NCI-H1048 (cell line): ENCODE data around the gene SLC25A19.

Experiments used
- DNase-seq: peaks from one replicate; lab custom pipeline; 2025; lab: John Stamatoyannopoulos, UW

Gene SLC25A19

GRCh38 chr17:75289115-75289831 is at the start of gene SLC25A19:
Gene SLC25A19, minus strand, starts transcription at chr17:75289433. Its CDS starts 2,669 bp downstream, at chr17:75286764.
- DNase-seq: peak; percentile 94

- DNase-seq: no peak
These were observed 49.1 kb upstream of the SLC25A19 start for GRCh38 chr17:75338335-75338734.

GRCh38 chr17:75335315-75335714 is 46.1 kb upstream of the SLC25A19 start:
- no peak for DNase-seq

- DNase-seq: no peak
These were observed 45.5 kb upstream of the SLC25A19 start for GRCh38 chr17:75334723-75335122.

GRCh38 chr17:75331671-75332070 is 42.4 kb upstream of the SLC25A19 start:
- DNase-seq: no peak

- DNase-seq: no peak
These were observed 38.5 kb upstream of the SLC25A19 start for GRCh38 chr17:75327757-75328156.

GRCh38 chr17:75326226-75326848 is 37.1 kb upstream of the SLC25A19 start:
- DNase-seq: no peak

GRCh38 chr17:75325827-75326225 is 36.6 kb upstream of the SLC25A19 start:
- no peak for DNase-seq

GRCh38 chr17:75325348-75325747 is 36.1 kb upstream of the SLC25A19 start:
- DNase-seq: no peak

GRCh38 chr17:75321506-75321905 is 32.3 kb upstream of the SLC25A19 start:
- no peak for DNase-seq

- no peak for DNase-seq
These were observed 30.9 kb upstream of the SLC25A19 start for GRCh38 chr17:75319904-75320691.

- no peak for DNase-seq
These were observed 29.5 kb upstream of the SLC25A19 start for GRCh38 chr17:75318615-75319222.

GRCh38 chr17:75318211-75318610 is 29.0 kb upstream of the SLC25A19 start:
- DNase-seq: no peak

- no peak for DNase-seq
These were observed 28.4 kb upstream of the SLC25A19 start for GRCh38 chr17:75317671-75318070.

- DNase-seq: no peak
These were observed 27.0 kb upstream of the SLC25A19 start for GRCh38 chr17:75316253-75316652.

- no peak for DNase-seq
These were observed 26.5 kb upstream of the SLC25A19 start for GRCh38 chr17:75315541-75316243.

- DNase-seq: no peak
These were observed 24.8 kb upstream of the SLC25A19 start for GRCh38 chr17:75313941-75314551.

- DNase-seq: no peak
These were observed 19.7 kb upstream of the SLC25A19 start for GRCh38 chr17:75308732-75309629.

GRCh38 chr17:75307957-75308731 is 18.9 kb upstream of the SLC25A19 start:
- no peak for DNase-seq
